Duodenal mucosa (tissue), 2 donors: ENCODE results near the gene LRIG1.

Experiments
- H3K27ac ChIP-seq: one replicate; pipeline ENCODE4 v1.7.0; 2013; ENCODE audit warnings: low read depth, low read length
- H3K27me3 ChIP-seq, 2 donors: one replicate each; pipeline ENCODE4 v1.7.0; 2013; ENCODE audit warnings: low read length in 2 of 2, control low read depth in 1 of 2; ENCODE audit not compliant: insufficient read depth in 2 of 2, control insufficient read depth in 1 of 2
- H3K36me3 ChIP-seq, 2 donors: one replicate each; pipeline ENCODE4 v1.7.0; 2013; ENCODE audit warnings: low read length in 2 of 2, control low read depth in 1 of 2; ENCODE audit not compliant: insufficient read depth in 2 of 2, control insufficient read depth in 1 of 2
- H3K4me1 ChIP-seq, 2 donors: one replicate each; pipeline ENCODE4 v1.7.0; 2013; ENCODE audit warnings: low read length in 2 of 2, control low read depth in 1 of 2; ENCODE audit not compliant: insufficient read depth in 2 of 2, control insufficient read depth in 1 of 2
- H3K4me3 ChIP-seq, 2 donors: one replicate each; pipeline ENCODE4 v1.7.0; 2013; ENCODE audit warnings: low read length in 2 of 2, low read depth in 1 of 2
- H3K9ac ChIP-seq, 2 donors: one replicate each; pipeline ENCODE4 v1.7.0; 2013; ENCODE audit warnings: low read length in 2 of 2, low read depth in 1 of 2
- H3K9me3 ChIP-seq, 2 donors: one replicate each; pipeline ENCODE4 v1.7.0; 2013; ENCODE audit warnings: low read length in 2 of 2, control low read depth in 1 of 2; ENCODE audit not compliant: control insufficient read depth in 1 of 2

Gene LRIG1

DNA sequence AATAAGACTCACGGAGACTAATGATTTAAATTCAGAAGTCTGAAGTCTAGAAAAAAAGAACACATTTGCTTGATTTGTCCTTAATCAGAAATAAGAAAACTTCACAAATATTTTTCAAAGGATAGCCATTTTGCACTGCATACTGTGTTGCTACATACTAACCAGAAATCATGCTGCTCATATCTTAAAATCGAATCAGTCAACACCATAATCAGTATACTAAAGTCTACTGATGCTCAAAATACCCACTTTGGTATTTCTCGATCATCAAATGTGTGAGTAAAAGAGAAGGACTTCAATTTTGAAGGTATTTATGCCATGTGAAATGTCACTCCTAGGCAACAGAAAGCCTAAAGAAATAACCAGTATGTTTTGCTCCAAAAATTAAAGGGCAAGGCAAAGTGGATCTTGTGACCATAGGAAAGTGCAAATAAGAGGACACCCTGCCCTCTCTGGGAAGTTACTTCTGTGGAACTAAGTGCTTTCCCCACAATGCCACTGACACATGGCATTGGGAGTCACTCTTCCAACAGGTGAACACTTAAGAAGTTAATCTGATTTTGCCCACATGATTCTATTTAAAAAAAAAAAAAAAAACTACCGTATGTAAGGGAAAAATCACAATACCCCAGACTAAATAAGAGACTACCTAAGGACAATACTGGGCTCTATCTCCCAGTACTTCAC is 2.7 kb downstream of the LRIG1 start:
- H3K9me3 ChIP-seq, result no peaks in the 10 kb centered on the region
- H3K36me3 ChIP-seq, result no peaks in the 10 kb centered on the region
- no peaks in the 10 kb centered on the region for H3K27me3 ChIP-seq
- no peak overlapping the region for H3K27ac ChIP-seq
- peak overlapping the region; percentile 87 to 90 for H3K4me3 ChIP-seq
- H3K4me1 ChIP-seq, result peaks cover 46 to 48% of the 10 kb centered on the region in 2 donors
- peak overlapping the region; percentile 73 to 78 for H3K9ac ChIP-seq

- Histone ChIP-seq H3K9ac (peak overlapping the region in 1 of 2 donors; percentile 73), H3K27me3 (no peaks in the 10 kb centered on the region), H3K9me3 (no peaks in the 10 kb centered on the region), H3K4me3 (peak overlapping the region; percentile 87 to 90), H3K27ac (no peak overlapping the region), H3K4me1 (peaks cover 52 to 54% of the 10 kb centered on the region in 2 donors), H3K36me3 (no peaks in the 10 kb centered on the region)
Measured at GRCh38 chr3:66497288-66497984, 3.4 kb downstream of the LRIG1 start.

GRCh38 chr3:66496746-66497145 is 4.1 kb downstream of the LRIG1 start:
- Histone ChIP-seq H3K9ac (no peak overlapping the region), H3K4me1 (peaks cover 54 to 59% of the 10 kb centered on the region in 2 donors), H3K27ac (no peak overlapping the region), H3K36me3 (no peaks in the 10 kb centered on the region), H3K9me3 (no peaks in the 10 kb centered on the region), H3K27me3 (no peaks in the 10 kb centered on the region), H3K4me3 (peak overlapping the region in 1 of 2 donors; percentile 36)

DNA sequence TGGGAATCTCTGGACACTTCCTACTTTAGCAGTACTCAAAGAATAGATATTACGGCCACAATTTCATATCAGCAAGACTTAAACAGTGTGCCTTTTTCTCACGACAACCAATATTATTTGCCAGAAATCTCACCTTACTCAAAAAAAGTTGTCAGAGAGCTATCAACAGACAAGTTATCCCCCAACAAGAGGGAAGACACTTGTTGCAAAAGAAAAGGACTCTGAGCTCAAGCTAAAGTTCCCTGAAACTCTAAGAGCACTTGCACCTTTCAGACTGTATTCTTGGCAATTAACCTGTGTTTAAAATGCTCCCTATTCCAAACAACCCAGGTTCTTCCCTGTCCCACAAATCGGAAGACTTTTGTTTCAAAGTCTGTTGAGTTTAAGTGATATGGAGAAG is 4.5 kb downstream of the LRIG1 start:
- Histone ChIP-seq H3K27me3 (no peaks in the 10 kb centered on the region), H3K27ac (no peak overlapping the region), H3K9me3 (no peaks in the 10 kb centered on the region)

GRCh38 chr3:66495668-66496045 is 5.2 kb downstream of the LRIG1 start:
- H3K27ac ChIP-seq, result no peak overlapping the region
- peaks cover 52 to 65% of the 10 kb centered on the region in 2 donors for H3K4me1 ChIP-seq
- peak overlapping the region in 1 of 2 donors; percentile 0 for H3K9ac ChIP-seq
- H3K36me3 ChIP-seq, result no peaks in the 10 kb centered on the region
- H3K9me3 ChIP-seq, result no peaks in the 10 kb centered on the region
- H3K27me3 ChIP-seq, result no peaks in the 10 kb centered on the region
- peak overlapping the region; percentile 4 to 36 for H3K4me3 ChIP-seq

More for the DNA sequence above, 4.5 kb downstream of the LRIG1 start:
- Histone ChIP-seq H3K4me3 (peak overlapping the region in 1 of 2 donors; percentile 36), H3K4me1 (peaks cover 49 to 59% of the 10 kb centered on the region in 2 donors), H3K9ac (no peak overlapping the region), H3K36me3 (no peaks in the 10 kb centered on the region)

DNA sequence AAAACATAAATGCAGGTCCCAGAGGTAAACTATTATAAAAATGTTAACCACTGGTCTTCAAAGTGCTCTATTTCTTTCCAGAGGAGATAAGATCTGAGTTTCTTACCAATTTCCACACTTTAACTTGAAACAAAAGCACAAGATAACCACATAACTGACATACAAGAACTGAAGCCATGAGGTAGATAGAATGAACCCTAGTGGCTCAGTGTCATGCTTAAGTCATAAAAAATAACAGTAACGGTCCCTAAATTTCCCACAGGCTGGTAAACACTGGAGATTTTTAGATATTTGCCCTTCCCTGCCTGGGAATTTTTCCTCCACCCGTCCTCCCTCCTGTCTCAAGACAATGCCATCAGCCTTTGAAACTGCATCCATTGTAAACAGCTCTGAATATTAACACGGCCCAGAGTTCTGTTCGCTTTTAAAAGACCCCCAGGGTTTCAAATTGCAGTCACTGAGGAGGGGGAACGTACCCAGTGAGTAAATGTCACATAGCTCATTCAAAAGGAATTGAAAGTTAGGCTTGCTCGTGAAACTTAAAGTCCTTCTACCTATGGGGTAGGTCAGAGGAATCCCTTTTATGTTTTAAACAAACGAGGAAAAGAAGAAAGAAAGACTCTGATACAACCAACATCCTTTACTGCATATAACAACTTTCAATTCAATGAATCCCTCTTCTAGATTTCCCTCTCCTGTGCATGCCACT is 5.7 kb downstream of the LRIG1 start:
- H3K27ac ChIP-seq, result no peak overlapping the region
- H3K9ac ChIP-seq, result peak overlapping the region in 1 of 2 donors; percentile 0
- H3K27me3 ChIP-seq, result no peaks in the 10 kb centered on the region
- H3K4me3 ChIP-seq, result peak overlapping the region; percentile 16 to 36
- peaks cover 57 to 69% of the 10 kb centered on the region in 2 donors for H3K4me1 ChIP-seq
- no peaks in the 10 kb centered on the region for H3K9me3 ChIP-seq
- H3K36me3 ChIP-seq, result no peaks in the 10 kb centered on the region

DNA sequence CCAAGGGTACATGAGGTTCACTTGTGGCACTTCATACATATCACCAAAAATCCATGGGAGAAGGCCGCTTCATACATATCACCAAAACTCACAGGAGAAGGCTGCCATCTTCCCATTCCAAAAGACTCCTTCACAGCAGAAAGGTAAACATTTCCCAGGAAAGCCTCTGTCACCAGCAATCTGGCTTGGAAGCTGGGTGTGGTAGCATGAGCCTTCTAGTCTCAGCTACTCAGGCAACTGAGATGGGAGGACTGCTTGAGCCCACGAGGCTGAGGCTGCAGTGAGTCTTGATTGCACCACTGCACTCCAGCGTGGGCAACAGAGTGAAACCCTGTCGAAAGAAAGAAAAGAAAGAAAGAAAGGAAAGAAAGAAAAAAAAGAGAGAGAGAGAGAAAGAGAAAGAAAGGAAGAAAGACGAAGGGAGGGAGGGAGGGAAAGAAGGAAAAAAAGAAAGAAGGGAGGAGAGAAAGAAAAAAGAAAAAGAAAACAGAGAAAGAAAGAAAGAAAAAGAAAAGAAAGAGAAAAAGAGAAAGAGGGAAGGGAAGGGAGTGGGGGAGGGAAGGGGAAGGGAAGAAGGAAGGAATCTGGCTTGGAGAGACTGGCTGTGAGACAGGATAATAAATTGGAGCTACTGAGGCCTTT is 7.2 kb downstream of the LRIG1 start:
- no peaks in the 10 kb centered on the region for H3K36me3 ChIP-seq
- H3K27me3 ChIP-seq, result no peaks in the 10 kb centered on the region
- H3K9ac ChIP-seq, result no peak overlapping the region
- H3K9me3 ChIP-seq, result no peaks in the 10 kb centered on the region
- no peak overlapping the region for H3K27ac ChIP-seq
- peaks cover 62 to 75% of the 10 kb centered on the region in 2 donors for H3K4me1 ChIP-seq
- no peak overlapping the region for H3K4me3 ChIP-seq

DNA sequence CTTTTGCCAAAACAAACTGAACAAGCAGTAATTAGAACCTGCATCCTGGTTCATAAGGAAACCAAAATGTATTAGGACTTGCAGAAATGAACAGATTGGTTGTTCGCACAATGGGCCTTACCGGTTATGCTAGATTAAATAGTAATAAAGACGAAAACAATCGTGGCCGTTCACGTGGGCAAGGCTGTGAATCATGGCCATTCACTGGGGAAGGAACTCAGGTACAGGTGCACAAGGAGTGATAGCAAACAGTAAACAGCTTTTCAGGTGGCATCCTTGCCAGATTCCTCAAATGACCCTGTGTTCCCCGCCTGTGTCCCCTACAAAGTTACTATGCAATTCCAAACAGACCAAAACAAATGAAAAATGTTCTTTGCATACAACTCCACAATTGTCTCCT is 8.2 kb downstream of the LRIG1 start:
- Histone ChIP-seq H3K4me3 (peak overlapping the region; percentile 17 to 31), H3K9me3 (no peaks in the 10 kb centered on the region), H3K27me3 (no peaks in the 10 kb centered on the region), H3K9ac (no peak overlapping the region), H3K36me3 (no peaks in the 10 kb centered on the region), H3K4me1 (peaks cover 60 to 76% of the 10 kb centered on the region in 2 donors), H3K27ac (no peak overlapping the region)

DNA sequence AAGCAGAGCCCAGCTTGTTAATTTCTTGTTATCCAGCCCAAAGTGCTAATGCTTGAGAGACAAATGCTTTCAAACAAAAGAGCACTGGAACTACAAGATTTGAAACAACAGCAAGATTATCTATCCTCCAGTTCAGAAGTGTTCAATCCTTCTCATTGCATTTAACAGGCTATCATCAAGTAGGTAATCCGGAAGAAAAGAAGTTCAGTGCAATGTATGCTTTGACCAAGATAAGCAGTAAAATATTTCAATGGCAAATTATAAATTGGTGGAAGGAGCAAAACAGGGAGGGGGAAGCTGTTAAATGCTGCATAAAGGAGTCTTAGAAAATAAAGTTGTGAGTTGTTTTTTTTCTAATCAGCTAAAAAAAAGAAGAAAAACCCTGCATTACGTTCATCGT is 8.8 kb downstream of the LRIG1 start:
- peaks cover 59 to 78% of the 10 kb centered on the region in 2 donors for H3K4me1 ChIP-seq
- H3K27ac ChIP-seq, result no peak overlapping the region
- H3K9ac ChIP-seq, result no peak overlapping the region

More for the DNA sequence above, 8.8 kb downstream of the LRIG1 start:
- Histone ChIP-seq H3K9me3 (no peaks in the 10 kb centered on the region), H3K4me3 (peak overlapping the region; percentile 17 to 31), H3K27me3 (no peaks in the 10 kb centered on the region), H3K36me3 (no peaks in the 10 kb centered on the region)
